ENCODE data around the gene RNF212. TPM values are rescaled to one million over a fixed set of nuclear protein-coding genes. Genes with fewer than 3 reads are reported as not detected.

RNF212 gene
- total and polyA plus RNA-seq, 10 of the 15 experiments (the other 5 are each of a cell fraction or from before 2014, with no cell fraction given): not detected

DNA sequence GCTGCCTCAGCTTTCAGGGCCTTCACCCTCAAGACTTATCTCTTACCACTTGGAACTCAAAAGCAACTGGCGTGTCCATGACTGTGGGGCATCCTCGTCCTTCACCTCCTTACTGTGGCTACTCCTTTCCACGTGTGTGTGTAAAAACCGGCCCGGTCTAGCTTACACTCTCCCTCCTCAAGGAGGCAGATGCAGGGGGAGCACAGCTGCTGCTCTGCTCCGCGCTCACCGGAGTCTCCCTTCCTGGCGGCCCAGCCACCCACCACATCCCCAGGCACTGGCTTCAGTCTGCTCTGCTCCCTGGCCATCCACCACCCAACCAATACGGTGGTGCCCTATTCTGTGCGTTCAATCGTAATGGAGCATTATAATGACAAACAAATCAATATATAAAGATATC is 8.3 kb downstream of the RNF212 start:
- Histone ChIP-seq H3K4me2 (ENCODE audit: control insufficient read depth, insufficient read depth) (no peak overlapping the region), H4K20me1 (ENCODE audit: control insufficient read depth, insufficient read depth) (no peaks in the 10 kb centered on the region), H3K4me3 (no peak overlapping the region), H3K4me1 (ENCODE audit: control insufficient read depth, insufficient read depth, low read length) (no peaks in the 10 kb centered on the region), H3K36me3 (ENCODE audit: control insufficient read depth in 2 of 2, insufficient read depth in 2 of 2, low read length in 1 of 2) (no peaks in the 10 kb centered on the region), H3K79me2 (ENCODE audit: control insufficient read depth, insufficient read depth, low read length) (no peaks in the 10 kb centered on the region), H3K9me3 (replicated peaks; ENCODE audit: control insufficient read depth, insufficient read depth, low read length) (no peaks in the 10 kb centered on the region), H3K27me3 (replicated peaks in 1 of 2; ENCODE audit: control insufficient read depth in 2 of 2, insufficient read depth in 2 of 2, low read length in 1 of 2) (no peaks in the 10 kb centered on the region), H3K9ac (ENCODE audit: control insufficient read depth, insufficient read depth, low read length) (no peak overlapping the region), H2AFZ (ENCODE audit: control insufficient read depth, low read depth, low read length) (no peak overlapping the region), H3K27ac (ENCODE audit: control insufficient read depth, insufficient read depth) (no peak overlapping the region)
- POLR2A ChIA-PET: no interaction called here
- CTCF ChIA-PET: no interaction called here
- SMC1A ChIA-PET (ENCODE audit: uncharacterized antibody, unreplicated experiment): no interaction called here
- RAD21 ChIA-PET (ENCODE audit: unreplicated experiment): no interaction called here
- intact Hi-C loops (cut with micrococcal nuclease; ENCODE audit: unreplicated experiment) (no loop called here), in situ Hi-C loops (cut with MboI) (no loop called here)
- FAIRE-seq: no peak
- 40% methylated on average over 12 of the region's 12 CpGs for WGBS (ENCODE audit: insufficient coverage, insufficient replicate concordance, low lambda C conversion rate, missing lambda C conversion rate)
- BruUV-seq (replicated peaks): no TSS peak
- no peak for ATAC-seq
- TF ChIP-seq RFX5 (IDR thresholded peaks at IDR 0.05; ENCODE audit: low read depth, low read length) (no peak), STAT3 (IDR thresholded peaks at IDR 0.05; ENCODE audit: low read depth, low read length) (no peak), SIN3A (IDR thresholded peaks at IDR 0.05; ENCODE audit: low read depth, low read length) (no peak), ZNF622 (IDR thresholded peaks at IDR 0.05) (no peak), RCOR1 (conservative IDR thresholded peaks at IDR 0.05; ENCODE audit: low read depth, low read length) (no peak), TBL1XR1 (IDR thresholded peaks at IDR 0.05; ENCODE audit: low read depth, low read length) (no peak), FOXM1 (IDR thresholded peaks at IDR 0.05; ENCODE audit: low read depth, low read length) (no peak), EZH2 (IDR thresholded peaks at IDR 0.05; ENCODE audit: borderline replicate concordance, control insufficient read depth, low read depth, low read length) (no peak)
- TF ChIP-seq, protein P1, sequence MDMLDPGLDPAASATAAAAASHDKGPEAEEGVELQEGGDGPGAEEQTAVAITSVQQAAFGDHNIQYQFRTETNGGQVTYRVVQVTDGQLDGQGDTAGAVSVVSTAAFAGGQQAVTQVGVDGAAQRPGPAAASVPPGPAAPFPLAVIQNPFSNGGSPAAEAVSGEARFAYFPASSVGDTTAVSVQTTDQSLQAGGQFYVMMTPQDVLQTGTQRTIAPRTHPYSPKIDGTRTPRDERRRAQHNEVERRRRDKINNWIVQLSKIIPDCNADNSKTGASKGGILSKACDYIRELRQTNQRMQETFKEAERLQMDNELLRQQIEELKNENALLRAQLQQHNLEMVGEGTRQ (IDR thresholded peaks at IDR 0.05; ENCODE audit: borderline replicate concordance, low read depth, low read length): no peak
- TF ChIP-seq, protein P2, sequence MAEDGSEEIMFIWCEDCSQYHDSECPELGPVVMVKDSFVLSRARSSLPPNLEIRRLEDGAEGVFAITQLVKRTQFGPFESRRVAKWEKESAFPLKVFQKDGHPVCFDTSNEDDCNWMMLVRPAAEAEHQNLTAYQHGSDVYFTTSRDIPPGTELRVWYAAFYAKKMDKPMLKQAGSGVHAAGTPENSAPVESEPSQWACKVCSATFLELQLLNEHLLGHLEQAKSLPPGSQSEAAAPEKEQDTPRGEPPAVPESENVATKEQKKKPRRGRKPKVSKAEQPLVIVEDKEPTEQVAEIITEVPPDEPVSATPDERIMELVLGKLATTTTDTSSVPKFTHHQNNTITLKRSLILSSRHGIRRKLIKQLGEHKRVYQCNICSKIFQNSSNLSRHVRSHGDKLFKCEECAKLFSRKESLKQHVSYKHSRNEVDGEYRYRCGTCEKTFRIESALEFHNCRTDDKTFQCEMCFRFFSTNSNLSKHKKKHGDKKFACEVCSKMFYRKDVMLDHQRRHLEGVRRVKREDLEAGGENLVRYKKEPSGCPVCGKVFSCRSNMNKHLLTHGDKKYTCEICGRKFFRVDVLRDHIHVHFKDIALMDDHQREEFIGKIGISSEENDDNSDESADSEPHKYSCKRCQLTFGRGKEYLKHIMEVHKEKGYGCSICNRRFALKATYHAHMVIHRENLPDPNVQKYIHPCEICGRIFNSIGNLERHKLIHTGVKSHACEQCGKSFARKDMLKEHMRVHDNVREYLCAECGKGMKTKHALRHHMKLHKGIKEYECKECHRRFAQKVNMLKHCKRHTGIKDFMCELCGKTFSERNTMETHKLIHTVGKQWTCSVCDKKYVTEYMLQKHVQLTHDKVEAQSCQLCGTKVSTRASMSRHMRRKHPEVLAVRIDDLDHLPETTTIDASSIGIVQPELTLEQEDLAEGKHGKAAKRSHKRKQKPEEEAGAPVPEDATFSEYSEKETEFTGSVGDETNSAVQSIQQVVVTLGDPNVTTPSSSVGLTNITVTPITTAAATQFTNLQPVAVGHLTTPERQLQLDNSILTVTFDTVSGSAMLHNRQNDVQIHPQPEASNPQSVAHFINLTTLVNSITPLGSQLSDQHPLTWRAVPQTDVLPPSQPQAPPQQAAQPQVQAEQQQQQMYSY (CRISPR knock-in tag; IDR thresholded peaks at IDR 0.05): no peak
- no peak for DNase-seq (ENCODE audit: low read depth, low spot score)

Data from GM12878 (cell line).